Type B pancreatic cell (in vitro differentiated cells): ENCODE data around the gene PRR14. TPM values are rescaled to one million over a fixed set of nuclear protein-coding genes. Genes with fewer than 3 reads are reported as not detected.
"Not testable (repeated sequence)": the region's sequence is repeated elsewhere in the genome, so short reads cannot be mapped to it uniquely, and the experiment has no call there.

Experiments used
- DNase-seq: peaks from one replicate; pipeline ENCODE4 v3.0.0; 2021; ENCODE audit warnings: mixed read lengths; ENCODE audit not compliant: unreplicated experiment; ENCODE audit errors: extremely low spot score
- H3K27ac Mint-ChIP-seq: 2 replicates; pipeline ENCODE4 v1.8.0; 2021; ENCODE audit warnings: mild to moderate bottlenecking, mixed read lengths
- H3K27me3 Mint-ChIP-seq: 2 replicates; pipeline ENCODE4 v1.8.0; 2021; ENCODE audit warnings: mixed read lengths
- H3K36me3 Mint-ChIP-seq: 2 replicates; pipeline ENCODE4 v1.8.0; 2021; ENCODE audit warnings: mixed read lengths
- H3K4me1 Mint-ChIP-seq: one replicate; pipeline ENCODE4 v1.8.0; 2021; ENCODE audit warnings: mixed read lengths; ENCODE audit not compliant: unreplicated experiment
- H3K4me3 Mint-ChIP-seq: 2 replicates; pipeline ENCODE4 v1.8.0; 2021; ENCODE audit warnings: mild to moderate bottlenecking, mixed read lengths
- H3K9me3 Mint-ChIP-seq: 2 replicates; pipeline ENCODE4 v1.8.0; 2021; ENCODE audit warnings: mixed read lengths
- total RNA-seq: library from RNA; stranded (reverse); gene quantifications from 2 replicates; pipeline ENCODE4 v1.2.1, GENCODE V29; 2021; ENCODE audit warnings: low replicate concordance
- TF ChIP-seq, protein P1 (sequence below): fragments of 200-600 bp; sonication (generic); conservative IDR thresholded peaks from 2 replicates; pipeline ENCODE4 v1.5.0; 2021; ENCODE audit warnings: antibody characterized with exemption, mild to moderate bottlenecking

The PRR14 gene
- total RNA-seq, 1 donor from 2014 or later, result 45.0 TPM

- no peaks in the 10 kb centered on the region for H3K9me3 Mint-ChIP-seq
- peaks cover 5% of the 10 kb centered on the region for H3K4me1 Mint-ChIP-seq
- H3K27me3 Mint-ChIP-seq, result peaks cover 3% of the 10 kb centered on the region
- H3K4me3 Mint-ChIP-seq, result no peak overlapping the region
- TF ChIP-seq, protein P1, sequence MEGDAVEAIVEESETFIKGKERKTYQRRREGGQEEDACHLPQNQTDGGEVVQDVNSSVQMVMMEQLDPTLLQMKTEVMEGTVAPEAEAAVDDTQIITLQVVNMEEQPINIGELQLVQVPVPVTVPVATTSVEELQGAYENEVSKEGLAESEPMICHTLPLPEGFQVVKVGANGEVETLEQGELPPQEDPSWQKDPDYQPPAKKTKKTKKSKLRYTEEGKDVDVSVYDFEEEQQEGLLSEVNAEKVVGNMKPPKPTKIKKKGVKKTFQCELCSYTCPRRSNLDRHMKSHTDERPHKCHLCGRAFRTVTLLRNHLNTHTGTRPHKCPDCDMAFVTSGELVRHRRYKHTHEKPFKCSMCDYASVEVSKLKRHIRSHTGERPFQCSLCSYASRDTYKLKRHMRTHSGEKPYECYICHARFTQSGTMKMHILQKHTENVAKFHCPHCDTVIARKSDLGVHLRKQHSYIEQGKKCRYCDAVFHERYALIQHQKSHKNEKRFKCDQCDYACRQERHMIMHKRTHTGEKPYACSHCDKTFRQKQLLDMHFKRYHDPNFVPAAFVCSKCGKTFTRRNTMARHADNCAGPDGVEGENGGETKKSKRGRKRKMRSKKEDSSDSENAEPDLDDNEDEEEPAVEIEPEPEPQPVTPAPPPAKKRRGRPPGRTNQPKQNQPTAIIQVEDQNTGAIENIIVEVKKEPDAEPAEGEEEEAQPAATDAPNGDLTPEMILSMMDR, result no peak
- no peak for DNase-seq
- H3K36me3 Mint-ChIP-seq, result peaks cover 4% of the 10 kb centered on the region
- no peak overlapping the region for H3K27ac Mint-ChIP-seq
Measured at GRCh38 chr16:30694926-30695693, 44.4 kb downstream of the PRR14 start.

DNA sequence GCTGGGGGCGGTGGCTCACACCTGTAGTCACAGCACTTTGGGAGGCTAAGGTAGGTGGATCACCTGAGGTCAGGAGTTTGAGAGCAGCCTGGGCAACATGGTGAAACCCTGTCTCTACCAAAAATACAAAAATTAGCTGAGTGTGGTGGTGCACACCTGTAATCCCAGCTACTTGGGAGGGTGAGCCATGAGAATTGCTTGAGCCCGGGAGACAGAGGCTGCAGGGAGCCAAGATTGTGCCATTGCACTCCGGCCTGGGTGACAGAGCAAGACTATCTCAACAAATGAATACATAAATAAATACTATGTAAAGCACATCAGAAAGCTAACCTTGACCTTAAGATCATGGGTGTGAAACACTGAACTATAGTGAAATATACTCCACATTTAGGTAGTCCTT, 45.9 kb downstream of the PRR14 start:
- not testable (repeated sequence) for H3K27me3 Mint-ChIP-seq, H3K4me3 Mint-ChIP-seq, DNase-seq

DNA sequence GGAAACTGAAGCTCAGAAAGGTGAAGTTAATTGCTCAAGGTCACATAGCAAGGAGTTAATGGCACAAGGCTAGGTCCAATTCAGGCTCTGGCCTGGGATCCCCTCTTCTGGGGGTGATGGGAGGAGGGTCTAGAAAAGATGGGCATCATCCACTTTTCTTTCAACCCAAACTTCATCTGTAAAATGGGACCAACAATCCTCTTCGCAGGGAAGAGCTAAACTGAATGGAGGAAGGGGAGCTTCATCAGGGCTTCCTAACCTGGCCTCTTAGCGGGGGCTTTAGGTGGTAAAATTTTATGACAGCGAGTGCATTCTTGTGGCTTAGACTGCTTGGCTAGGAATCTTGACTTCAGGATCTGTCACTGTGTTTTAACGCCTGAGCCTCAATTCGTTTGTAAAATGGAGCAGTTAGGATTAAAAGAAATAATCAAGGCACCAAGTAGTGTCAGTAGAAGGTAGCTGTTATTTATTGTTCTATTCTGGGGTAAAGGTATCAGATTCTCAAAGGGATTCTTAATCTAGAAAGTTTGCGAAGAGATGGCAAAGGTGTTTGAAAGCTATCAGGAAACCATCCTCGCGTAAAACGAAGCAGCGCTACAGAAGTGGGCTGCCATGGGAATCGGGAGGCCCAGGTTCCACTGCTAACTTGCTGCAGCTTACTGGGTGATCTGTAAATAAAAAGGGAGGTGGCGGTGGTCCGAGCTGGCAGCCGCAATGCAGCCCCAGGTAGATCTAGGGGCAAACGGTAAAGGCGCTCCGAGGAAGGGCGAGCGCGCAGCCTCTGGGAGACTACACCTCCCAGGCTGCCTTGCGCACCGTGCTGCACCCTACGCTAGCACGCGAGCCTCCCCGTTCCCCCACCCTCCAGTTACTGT, 46.7 kb downstream of the PRR14 start:
- Mint-ChIP-seq H3K27me3 (no peaks in the 10 kb centered on the region), H3K4me3 (peak overlapping the region; percentile 100), H3K9me3 (no peaks in the 10 kb centered on the region), H3K27ac (peak overlapping the region; percentile 100), H3K4me1 (peaks cover 7% of the 10 kb centered on the region), H3K36me3 (peaks cover 4% of the 10 kb centered on the region)
- DNase-seq, result no peak
- TF ChIP-seq, protein P1, result no peak

More for the DNA sequence above, 45.9 kb downstream of the PRR14 start:
- H3K36me3 Mint-ChIP-seq, H3K9me3 Mint-ChIP-seq, H3K4me1 Mint-ChIP-seq, H3K27ac Mint-ChIP-seq: not testable (repeated sequence)

DNA sequence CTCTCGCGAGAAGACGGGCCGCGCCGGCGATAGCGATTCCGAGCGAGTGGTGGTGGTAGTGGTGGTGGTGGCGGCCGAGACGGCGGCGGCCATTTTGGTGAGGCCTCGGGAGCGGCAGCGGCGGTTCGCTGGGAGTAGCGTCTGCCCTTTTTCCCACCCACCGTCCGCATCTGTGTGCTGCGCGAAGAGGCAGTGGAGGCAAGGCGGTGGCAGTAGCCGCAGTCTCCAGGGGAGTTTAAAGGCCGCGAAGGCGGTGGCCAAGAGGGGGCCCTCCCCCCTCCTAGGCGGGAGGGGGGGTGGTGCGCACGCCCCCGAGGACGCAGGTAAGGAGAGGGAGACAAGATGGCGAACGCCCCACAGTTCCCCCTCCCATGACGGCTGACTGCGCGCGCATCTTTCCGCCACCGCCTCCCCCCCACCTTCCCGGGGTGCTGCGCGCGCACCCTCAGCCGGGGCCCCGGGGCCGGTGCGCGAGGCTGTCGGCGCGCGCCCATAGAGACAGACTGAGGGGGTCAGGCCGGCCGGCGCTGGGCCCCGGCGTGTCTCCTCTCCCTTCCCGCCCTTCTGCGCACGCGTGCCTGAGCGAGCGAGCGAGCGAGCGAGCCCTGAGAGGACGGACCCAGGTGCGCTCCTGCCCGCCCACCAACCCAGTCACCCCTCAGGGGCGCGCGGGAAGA, 47.5 kb downstream of the PRR14 start:
- peaks cover 9% of the 10 kb centered on the region for H3K36me3 Mint-ChIP-seq
- peak; percentile 99 for DNase-seq
- H3K9me3 Mint-ChIP-seq, result no peaks in the 10 kb centered on the region
- H3K27me3 Mint-ChIP-seq, result no peaks in the 10 kb centered on the region
- TF ChIP-seq, protein P1, result no peak
- peaks cover 7% of the 10 kb centered on the region for H3K4me1 Mint-ChIP-seq
- peak overlapping the region; percentile 100 for H3K4me3 Mint-ChIP-seq
- peak overlapping the region; percentile 100 for H3K27ac Mint-ChIP-seq

DNA sequence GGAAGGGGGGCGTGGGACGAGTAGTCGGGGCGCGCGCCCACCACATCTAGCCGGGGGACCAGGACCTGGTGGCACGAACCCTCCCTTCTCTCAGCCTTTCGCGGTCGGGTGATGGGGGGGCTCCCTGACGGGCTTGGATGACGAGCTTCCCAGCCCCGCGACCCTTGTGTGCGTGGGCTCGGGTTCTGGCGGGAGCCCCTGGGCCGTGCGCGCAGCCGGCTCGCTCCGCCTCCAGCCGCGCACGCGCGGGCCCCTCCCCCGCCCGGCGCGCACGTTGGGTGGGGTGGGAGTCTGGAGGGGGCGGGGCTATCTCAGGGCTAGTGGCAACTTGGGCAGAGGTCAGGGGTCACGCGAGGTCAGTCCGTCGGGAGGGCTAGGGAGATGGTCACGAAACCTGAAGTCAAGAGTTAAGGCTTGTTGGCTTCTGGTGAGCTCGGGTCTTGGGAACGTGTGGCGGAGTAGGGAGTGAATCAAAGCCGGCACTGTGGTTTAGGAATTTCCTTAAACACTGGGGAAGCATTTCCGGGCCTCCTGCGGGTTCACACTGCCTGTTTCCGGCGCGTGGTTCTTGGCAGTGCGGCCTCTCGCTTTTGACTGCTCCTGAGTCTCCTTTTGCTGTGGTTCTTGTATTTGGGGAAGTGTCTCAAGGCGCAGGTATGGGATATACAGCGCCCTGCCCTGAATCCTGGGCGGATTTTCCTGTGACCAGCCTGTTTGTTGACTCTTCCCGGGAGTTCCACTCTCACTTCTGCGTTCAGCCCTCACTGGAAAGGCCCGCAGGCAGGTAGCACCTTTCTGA, 48.3 kb downstream of the PRR14 start, which contains the start of gene SRCAP:
SRCAP (plus strand) TSS at position 356 of the 799 bp plus-strand sequence. CDS start 1,654 bp downstream, outside the sequence.
- Mint-ChIP-seq H3K4me3 (peak within 1 kb of the TSS; percentile 100), H3K27me3 (no peaks in the 10 kb centered on the region), H3K27ac (peak within 1 kb of the TSS; percentile 100), H3K4me1 (peaks cover 7% of the 10 kb centered on the region), H3K36me3 (peaks cover 11% of the 10 kb centered on the region), H3K9me3 (no peaks in the 10 kb centered on the region)
- DNase-seq, result peak; percentile 89
- TF ChIP-seq, protein P1, result no peak
